Large intestine (tissue), 3 donors: ENCODE data around the gene MAGEB10. TPM values are rescaled to one million over a fixed set of nuclear protein-coding genes. Genes with fewer than 3 reads are reported as not detected.

Experiments
- DNase-seq, 2 donors: peaks; one replicate each; pipeline versions ENCODE4 v3.0.0 to v3.0.0-alpha.2; 2013
- H3K27ac ChIP-seq: one replicate; pipeline ENCODE4 v1.5.1; 2013; ENCODE audit warnings: low read length
- H3K27me3 ChIP-seq: 2 replicates; pipeline ENCODE4 v1.6.1; 2013; ENCODE audit warnings: low read length; ENCODE audit not compliant: control insufficient read depth, insufficient read depth
- H3K36me3 ChIP-seq: 2 replicates; pipeline ENCODE4 v1.6.1; 2013; ENCODE audit warnings: low read length; ENCODE audit not compliant: control insufficient read depth, insufficient read depth
- H3K4me1 ChIP-seq: one replicate; pipeline ENCODE4 v1.6.1; 2013; ENCODE audit warnings: low read length; ENCODE audit not compliant: control insufficient read depth, insufficient read depth
- H3K4me3 ChIP-seq: one replicate; pipeline ENCODE4 v1.5.1; 2013; ENCODE audit warnings: low read length
- H3K9me3 ChIP-seq: one replicate; pipeline ENCODE4 v1.6.1; 2013; ENCODE audit warnings: mild to moderate bottlenecking, low read depth, low read length, moderate library complexity; ENCODE audit not compliant: control insufficient read depth
- WGBS: methylation state at CpG from one replicate; pipeline ENCODE4 v1.1.5; 2013; ENCODE audit warnings: low lambda C conversion rate; ENCODE audit not compliant: insufficient coverage; 5-methylcytosine and 5-hydroxymethylcytosine counted together
- polyA plus RNA-seq: library from polyadenylated mRNA; unstranded; fragments of 120-200 nt; gene quantifications from one replicate; pipeline ENCODE4 v1.2.1, GENCODE V29; 2013

The MAGEB10 gene
- polyA plus RNA-seq, 1 donor, result not detected

- Histone ChIP-seq H3K36me3 (no peaks in the 10 kb centered on the region), H3K27ac (no peak overlapping the region), H3K4me1 (no peaks in the 10 kb centered on the region), H3K4me3 (no peak overlapping the region), H3K27me3 (no peaks in the 10 kb centered on the region), H3K9me3 (no peaks in the 10 kb centered on the region)
- no CpG with 5 or more reads among the region's 3 CpGs for WGBS
- DNase-seq, result no peak
Observed at GRCh38 chrX:27838185-27838584, 30.4 kb downstream of the MAGEB10 start.

DNA sequence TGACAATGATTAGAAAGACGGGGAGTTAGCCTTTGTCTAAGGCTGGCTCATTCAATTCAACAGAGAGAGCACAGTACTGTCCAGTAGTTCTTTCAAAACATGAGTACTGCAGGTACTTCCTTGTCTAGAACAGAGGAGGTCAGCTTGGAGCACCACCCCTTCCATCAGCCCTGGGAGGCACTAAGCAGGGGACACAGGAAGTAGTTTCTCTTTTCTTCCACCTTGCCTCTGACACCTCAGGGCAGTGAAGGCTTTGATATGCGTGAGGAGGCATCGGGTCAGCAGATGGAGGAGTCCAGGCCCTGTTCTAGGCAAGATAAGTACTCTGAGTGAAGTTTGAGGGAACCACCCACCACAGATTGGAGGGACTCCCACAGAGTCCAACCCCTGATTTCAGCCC is 33.1 kb downstream of the MAGEB10 start:
- peak in 1 of 2 donors; percentile 2 for DNase-seq
- Histone ChIP-seq H3K27me3 (no peaks in the 10 kb centered on the region), H3K9me3 (no peaks in the 10 kb centered on the region), H3K36me3 (no peaks in the 10 kb centered on the region), H3K4me1 (no peaks in the 10 kb centered on the region), H3K4me3 (no peak overlapping the region), H3K27ac (no peak overlapping the region)
- WGBS, result no CpG with 5 or more reads among the region's 3 CpGs

DNA sequence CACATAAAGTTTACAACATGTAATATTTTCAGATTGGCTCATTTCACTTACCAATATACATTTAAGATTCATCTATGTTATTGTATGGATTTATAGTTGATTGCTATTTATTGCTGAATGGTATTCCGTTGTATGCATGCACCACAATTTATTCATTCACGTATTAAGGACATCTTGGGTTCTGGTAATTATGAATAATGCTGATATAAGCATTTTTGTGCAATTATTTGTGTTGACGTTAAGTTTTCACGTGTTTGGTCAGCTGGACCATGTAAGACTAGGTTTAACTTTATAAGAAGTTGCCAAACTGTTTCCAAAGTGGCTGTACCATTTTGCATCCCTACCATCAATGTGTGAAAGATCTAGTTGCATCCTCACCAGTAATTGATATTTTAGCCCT is 35.1 kb downstream of the MAGEB10 start:
- Histone ChIP-seq H3K27ac (no peak overlapping the region), H3K9me3 (no peaks in the 10 kb centered on the region), H3K4me1 (no peaks in the 10 kb centered on the region), H3K4me3 (no peak overlapping the region), H3K27me3 (no peaks in the 10 kb centered on the region), H3K36me3 (no peaks in the 10 kb centered on the region)
- WGBS, result no CpG with 5 or more reads among the region's 4 CpGs
- no peak for DNase-seq

DNA sequence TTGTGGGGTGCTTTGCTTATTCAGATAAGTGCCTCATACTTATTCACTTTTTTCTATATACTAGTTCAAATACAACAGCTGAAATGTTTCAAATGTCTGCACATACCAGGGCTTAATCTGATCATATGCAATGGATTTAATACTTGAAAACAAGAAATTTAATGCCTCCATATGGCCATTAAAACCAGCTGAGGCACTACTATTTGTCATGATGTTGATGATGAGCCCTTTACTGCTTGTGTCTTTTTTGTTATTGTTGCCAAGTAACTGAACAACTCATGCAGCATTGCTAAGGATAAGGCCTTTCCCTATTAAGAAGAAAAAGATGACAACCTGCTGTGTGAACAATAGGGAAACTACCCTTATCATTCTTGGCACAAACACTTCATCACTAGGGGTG is 52.5 kb downstream of the MAGEB10 start:
- no peaks in the 10 kb centered on the region for H3K27me3 ChIP-seq
- H3K36me3 ChIP-seq, result no peaks in the 10 kb centered on the region
- no peak overlapping the region for H3K4me3 ChIP-seq
- no peak overlapping the region for H3K27ac ChIP-seq
- H3K9me3 ChIP-seq, result peaks cover 6% of the 10 kb centered on the region
- no peak for DNase-seq
- no peaks in the 10 kb centered on the region for H3K4me1 ChIP-seq

GRCh38 chrX:27863809-27864208 is 56.0 kb downstream of the MAGEB10 start:
- Histone ChIP-seq H3K27ac (no peak overlapping the region), H3K4me1 (no peaks in the 10 kb centered on the region), H3K4me3 (no peak overlapping the region), H3K36me3 (no peaks in the 10 kb centered on the region), H3K9me3 (peaks cover 6% of the 10 kb centered on the region), H3K27me3 (no peaks in the 10 kb centered on the region)
- peak in 1 of 2 donors; percentile 19 for DNase-seq
- WGBS, result no CpG with 5 or more reads among the region's 35 CpGs

Other genes starting within 250 kb of the MAGEB10 start
- 0.03 TPM for gene DCAF8L2, start 217.6 kb upstream of the MAGEB10 start, polyA plus RNA-seq
- 0.01 TPM for gene DCAF8L1, start 173.5 kb downstream of the MAGEB10 start, polyA plus RNA-seq